Measurements from ENCODE around the gene AP4E1.

AP4E1 gene

GRCh38 chr15:50880206-50880605 is 28.3 kb upstream of the AP4E1 start:
- H3K4me1 ChIP-seq (ENCODE audit: insufficient read depth, low read length, poor library complexity, severe bottlenecking), result peaks cover 30% of the 10 kb centered on the region
- H3K9me3 ChIP-seq (ENCODE audit: insufficient read depth, low read depth, low read length), result no peaks in the 10 kb centered on the region
- H2AFZ ChIP-seq (ENCODE audit: low read length), result peak overlapping the region; percentile 78
- no peaks in the 10 kb centered on the region for H3K79me2 ChIP-seq (ENCODE audit: insufficient read depth, low read length)
- 0 out of 2 replicates have a peak, but pooled peaks cover 3% of the 10 kb centered on the region for H3F3A ChIP-seq (ENCODE audit: low read depth)
- H4K20me1 ChIP-seq (ENCODE audit: insufficient read depth, low read length, poor library complexity, severe bottlenecking), result no peaks in the 10 kb centered on the region
- H3K4me3 ChIP-seq (ENCODE audit: low read length, poor library complexity, severe bottlenecking), result no peak overlapping the region
- TF ChIP-seq, protein P1, sequence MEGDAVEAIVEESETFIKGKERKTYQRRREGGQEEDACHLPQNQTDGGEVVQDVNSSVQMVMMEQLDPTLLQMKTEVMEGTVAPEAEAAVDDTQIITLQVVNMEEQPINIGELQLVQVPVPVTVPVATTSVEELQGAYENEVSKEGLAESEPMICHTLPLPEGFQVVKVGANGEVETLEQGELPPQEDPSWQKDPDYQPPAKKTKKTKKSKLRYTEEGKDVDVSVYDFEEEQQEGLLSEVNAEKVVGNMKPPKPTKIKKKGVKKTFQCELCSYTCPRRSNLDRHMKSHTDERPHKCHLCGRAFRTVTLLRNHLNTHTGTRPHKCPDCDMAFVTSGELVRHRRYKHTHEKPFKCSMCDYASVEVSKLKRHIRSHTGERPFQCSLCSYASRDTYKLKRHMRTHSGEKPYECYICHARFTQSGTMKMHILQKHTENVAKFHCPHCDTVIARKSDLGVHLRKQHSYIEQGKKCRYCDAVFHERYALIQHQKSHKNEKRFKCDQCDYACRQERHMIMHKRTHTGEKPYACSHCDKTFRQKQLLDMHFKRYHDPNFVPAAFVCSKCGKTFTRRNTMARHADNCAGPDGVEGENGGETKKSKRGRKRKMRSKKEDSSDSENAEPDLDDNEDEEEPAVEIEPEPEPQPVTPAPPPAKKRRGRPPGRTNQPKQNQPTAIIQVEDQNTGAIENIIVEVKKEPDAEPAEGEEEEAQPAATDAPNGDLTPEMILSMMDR (conservative IDR thresholded peaks at IDR 0.05; ENCODE audit: low read length), result no peak
- TF ChIP-seq EZH2phosphoT487 (IDR thresholded peaks at IDR 0.05; ENCODE audit: borderline replicate concordance), result no peak
- no peaks in the 10 kb centered on the region for H3K27me3 ChIP-seq (ENCODE audit: insufficient read depth, low read length, poor library complexity, severe bottlenecking)
- H3K4me2 ChIP-seq (ENCODE audit: low read depth, low read length, poor library complexity, severe bottlenecking), result no peak overlapping the region
- H3K9ac ChIP-seq (ENCODE audit: low read depth, low read length, poor library complexity, severe bottlenecking), result no peak overlapping the region
- no peaks in the 10 kb centered on the region for H3K36me3 ChIP-seq (ENCODE audit: insufficient read depth, low read length)
- no peaks in the 10 kb centered on the region for H3K9me2 ChIP-seq (replicated peaks; ENCODE audit: low read depth, low read length)

DNA sequence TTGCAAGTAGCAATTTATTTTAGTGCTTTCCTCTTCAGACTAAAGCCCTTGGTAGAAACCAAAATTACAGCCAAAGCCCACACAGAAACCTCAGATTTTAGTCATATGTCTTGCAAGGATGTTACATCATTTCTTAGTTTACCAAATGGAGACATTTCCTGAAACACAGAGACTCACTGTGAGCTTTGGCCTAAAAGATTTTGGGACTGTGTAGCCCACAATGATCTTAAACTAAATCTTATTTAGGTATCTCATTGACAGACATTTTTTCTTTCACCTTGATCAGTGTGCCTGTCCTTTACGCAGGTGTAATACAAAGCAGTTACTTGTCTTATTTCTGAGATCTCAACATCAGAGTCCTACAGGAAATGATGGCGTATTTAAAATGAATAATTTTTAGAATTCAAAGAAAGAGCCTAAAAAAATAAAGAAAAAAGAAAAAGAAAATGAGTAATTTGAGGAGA is 27.8 kb upstream of the AP4E1 start:
- no peak overlapping the region for H3K9ac ChIP-seq (ENCODE audit: low read depth, low read length, poor library complexity, severe bottlenecking)
- peaks cover 31% of the 10 kb centered on the region for H3K4me1 ChIP-seq (ENCODE audit: insufficient read depth, low read length, poor library complexity, severe bottlenecking)
- H3K4me2 ChIP-seq (ENCODE audit: low read depth, low read length, poor library complexity, severe bottlenecking), result no peak overlapping the region

GRCh38 chr15:50881121-50882048 is 27.1 kb upstream of the AP4E1 start:
- no peaks in the 10 kb centered on the region for H4K20me1 ChIP-seq (ENCODE audit: insufficient read depth, low read length, poor library complexity, severe bottlenecking)

More for the DNA sequence above, 27.8 kb upstream of the AP4E1 start:
- TF ChIP-seq, protein P1 (conservative IDR thresholded peaks at IDR 0.05; ENCODE audit: low read length), result no peak
- TF ChIP-seq EZH2phosphoT487 (IDR thresholded peaks at IDR 0.05; ENCODE audit: borderline replicate concordance), result no peak
- H2AFZ ChIP-seq (ENCODE audit: low read length), result peak overlapping the region; percentile 78
- H3K36me3 ChIP-seq (ENCODE audit: insufficient read depth, low read length), result no peaks in the 10 kb centered on the region
- no peaks in the 10 kb centered on the region for H3K9me3 ChIP-seq (ENCODE audit: insufficient read depth, low read depth, low read length)
- no peak overlapping the region for H3K4me3 ChIP-seq (ENCODE audit: low read length, poor library complexity, severe bottlenecking)
- H3K9me2 ChIP-seq (replicated peaks; ENCODE audit: low read depth, low read length), result no peaks in the 10 kb centered on the region
- 0 out of 2 replicates have a peak, but pooled peaks cover 3% of the 10 kb centered on the region for H3F3A ChIP-seq (ENCODE audit: low read depth)
- no peaks in the 10 kb centered on the region for H3K79me2 ChIP-seq (ENCODE audit: insufficient read depth, low read length)
- no peaks in the 10 kb centered on the region for H3K27me3 ChIP-seq (ENCODE audit: insufficient read depth, low read length, poor library complexity, severe bottlenecking)
- H4K20me1 ChIP-seq (ENCODE audit: insufficient read depth, low read length, poor library complexity, severe bottlenecking), result no peaks in the 10 kb centered on the region

More at GRCh38 chr15:50881121-50882048, 27.1 kb upstream of the AP4E1 start:
- H3K9me3 ChIP-seq (ENCODE audit: insufficient read depth, low read depth, low read length), result no peaks in the 10 kb centered on the region
- peaks cover 31% of the 10 kb centered on the region for H3K4me1 ChIP-seq (ENCODE audit: insufficient read depth, low read length, poor library complexity, severe bottlenecking)
- no peaks in the 10 kb centered on the region for H3K36me3 ChIP-seq (ENCODE audit: insufficient read depth, low read length)
- no peaks in the 10 kb centered on the region for H3K9me2 ChIP-seq (replicated peaks; ENCODE audit: low read depth, low read length)
- H3K79me2 ChIP-seq (ENCODE audit: insufficient read depth, low read length), result no peaks in the 10 kb centered on the region
- 0 out of 2 replicates have a peak, but pooled peaks cover 3% of the 10 kb centered on the region for H3F3A ChIP-seq (ENCODE audit: low read depth)
- no peak overlapping the region for H3K4me2 ChIP-seq (ENCODE audit: low read depth, low read length, poor library complexity, severe bottlenecking)
- H3K4me3 ChIP-seq (ENCODE audit: low read length, poor library complexity, severe bottlenecking), result no peak overlapping the region
- TF ChIP-seq, protein P1 (conservative IDR thresholded peaks at IDR 0.05; ENCODE audit: low read length), result no peak
- TF ChIP-seq EZH2phosphoT487 (IDR thresholded peaks at IDR 0.05; ENCODE audit: borderline replicate concordance), result no peak
- no peak overlapping the region for H3K9ac ChIP-seq (ENCODE audit: low read depth, low read length, poor library complexity, severe bottlenecking)
- peak overlapping the region; percentile 78 for H2AFZ ChIP-seq (ENCODE audit: low read length)
- no peaks in the 10 kb centered on the region for H3K27me3 ChIP-seq (ENCODE audit: insufficient read depth, low read length, poor library complexity, severe bottlenecking)
